ENCODE results near the gene SMIM32. TPM values are rescaled to one million over a fixed set of nuclear protein-coding genes. Genes with fewer than 3 reads are reported as not detected.

The SMIM32 gene
- total RNA-seq, 1 donor from 2014 or later, result 0.79 TPM

DNA sequence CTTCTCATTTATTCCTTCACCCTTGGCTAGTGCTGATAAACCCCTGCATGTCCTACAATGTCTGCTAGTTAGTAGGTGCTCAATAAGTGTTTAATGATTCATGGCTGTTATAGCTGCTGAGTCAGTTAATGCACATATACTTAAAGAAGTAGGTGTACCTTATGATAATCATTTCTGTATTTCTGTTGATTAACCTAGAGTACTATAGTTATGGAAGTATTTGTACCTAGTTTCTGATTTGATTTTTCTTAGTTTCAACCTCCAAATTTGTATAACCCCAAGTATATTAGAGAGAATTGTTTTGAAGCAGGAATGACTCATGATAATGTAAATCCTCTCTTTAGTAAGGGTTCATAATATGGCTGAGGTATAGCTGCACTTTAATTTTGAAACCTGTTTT lies 51.4 kb downstream of the SMIM32 start:
- no peaks in the 10 kb centered on the region for H3K27me3 Mint-ChIP-seq
- H3K36me3 Mint-ChIP-seq (ENCODE audit: insufficient read depth), result no peaks in the 10 kb centered on the region
- H3K4me3 Mint-ChIP-seq (ENCODE audit: low read depth), result no peak overlapping the region
- no peaks in the 10 kb centered on the region for H3K9me3 Mint-ChIP-seq (ENCODE audit: low read depth)
- H3K4me1 Mint-ChIP-seq (ENCODE audit: low read depth), result peaks cover 21% of the 10 kb centered on the region
- TF ChIP-seq, protein P1, sequence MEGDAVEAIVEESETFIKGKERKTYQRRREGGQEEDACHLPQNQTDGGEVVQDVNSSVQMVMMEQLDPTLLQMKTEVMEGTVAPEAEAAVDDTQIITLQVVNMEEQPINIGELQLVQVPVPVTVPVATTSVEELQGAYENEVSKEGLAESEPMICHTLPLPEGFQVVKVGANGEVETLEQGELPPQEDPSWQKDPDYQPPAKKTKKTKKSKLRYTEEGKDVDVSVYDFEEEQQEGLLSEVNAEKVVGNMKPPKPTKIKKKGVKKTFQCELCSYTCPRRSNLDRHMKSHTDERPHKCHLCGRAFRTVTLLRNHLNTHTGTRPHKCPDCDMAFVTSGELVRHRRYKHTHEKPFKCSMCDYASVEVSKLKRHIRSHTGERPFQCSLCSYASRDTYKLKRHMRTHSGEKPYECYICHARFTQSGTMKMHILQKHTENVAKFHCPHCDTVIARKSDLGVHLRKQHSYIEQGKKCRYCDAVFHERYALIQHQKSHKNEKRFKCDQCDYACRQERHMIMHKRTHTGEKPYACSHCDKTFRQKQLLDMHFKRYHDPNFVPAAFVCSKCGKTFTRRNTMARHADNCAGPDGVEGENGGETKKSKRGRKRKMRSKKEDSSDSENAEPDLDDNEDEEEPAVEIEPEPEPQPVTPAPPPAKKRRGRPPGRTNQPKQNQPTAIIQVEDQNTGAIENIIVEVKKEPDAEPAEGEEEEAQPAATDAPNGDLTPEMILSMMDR (IDR thresholded peaks at IDR 0.05; ENCODE audit: unreplicated experiment), result no peak
- no peak for DNase-seq (ENCODE audit: low spot score, unreplicated experiment)
- H3K27ac Mint-ChIP-seq, result no peak overlapping the region

Other genes starting within 250 kb of the SMIM32 start
- not detected in 2 replicates for gene LECT2, start 238.2 kb downstream of the SMIM32 start, total RNA-seq
- gene TGFBI, start 164.2 kb downstream of the SMIM32 start, total RNA-seq, result 2.3 and 3.8 TPM in 2 replicates
- gene SMAD5, start 60.3 kb downstream of the SMIM32 start, total RNA-seq, result 91.8 and 92.3 TPM in 2 replicates
- 0.22 TPM in 1 of 2 replicates, not detected in the other for gene TRPC7, start 172.4 kb upstream of the SMIM32 start, total RNA-seq

All from progenitor cell of endocrine pancreas (in vitro differentiated cells).